ENCODE results near the gene XPO6. TPM values are rescaled to one million over a fixed set of nuclear protein-coding genes. Genes with fewer than 3 reads are reported as not detected.

The XPO6 gene
- total RNA-seq, 1 experiment from 2014 or later = 162 TPM

GRCh38 chr16:28151180-28151579 lies 60.6 kb downstream of the XPO6 start:
- Histone ChIP-seq H3K9ac (ENCODE audit: low read length) (no peak overlapping the region), H3K79me2 (ENCODE audit: insufficient read depth, low read length) (peaks cover 97% of the 10 kb centered on the region), H3K27ac (ENCODE audit: low read depth, low read length) (no peak overlapping the region), H3K36me3 (ENCODE audit: control insufficient read depth in 1 of 2, insufficient read depth in 2 of 2, low read length in 2 of 2) (peaks cover 35 to 79% of the 10 kb centered on the region in 2 experiments), H3K9me2 (ENCODE audit: insufficient read depth) (no peaks in the 10 kb centered on the region), H3K4me3 (replicated peaks in 1 of 2; ENCODE audit: low read depth in 1 of 2, low read length in 2 of 2) (no peak overlapping the region), H4K20me1 (ENCODE audit: insufficient read depth) (peaks cover 11% of the 10 kb centered on the region; the same call in 1 of the 2 replicates), H3K9me3 (ENCODE audit: control insufficient read depth in 1 of 2, insufficient read depth in 1 of 2, low read depth in 1 of 2, low read length in 2 of 2) (no peaks in the 10 kb centered on the region), H3K27me3 (ENCODE audit: insufficient read depth, low read length) (no peaks in the 10 kb centered on the region), H3K4me1 (ENCODE audit: control insufficient read depth in 1 of 2, insufficient read depth in 2 of 2, low read length in 2 of 2) (no peaks in the 10 kb centered on the region), H3K4me2 (ENCODE audit: low read length) (no peak overlapping the region), H2AFZ (ENCODE audit: low read depth, low read length, poor library complexity, severe bottlenecking) (no peak overlapping the region)
- TF ChIP-seq REST (IDR thresholded peaks at IDR 0.05; ENCODE audit: low read depth) (no peak), ZFX (IDR thresholded peaks at IDR 0.05) (no peak), EZH2 (IDR thresholded peaks at IDR 0.05) (no peak), ZNF274 (IDR thresholded peaks at IDR 0.05; ENCODE audit: low read depth, low read length) (no peak), YY1 (IDR thresholded peaks at IDR 0.05; ENCODE audit: extremely low read depth, insufficient replicate concordance, low read depth, low read length) (no peak), FOSL1 (IDR thresholded peaks at IDR 0.05; ENCODE audit: low read depth) (no peak), CTCF (IDR thresholded peaks at IDR 0.05 in 2 of 3, conservative IDR thresholded peaks at IDR 0.05 in 1 of 3; ENCODE audit: borderline replicate concordance in 1 of 3, insufficient read depth in 1 of 3, low read depth in 2 of 3, low read length in 2 of 3) (no peak), MAX (IDR thresholded peaks at IDR 0.05) (no peak), ELF1 (IDR thresholded peaks at IDR 0.05; ENCODE audit: borderline replicate concordance, low read depth) (no peak), CBX3 (IDR thresholded peaks at IDR 0.05; ENCODE audit: low read depth) (no peak), POLR2AphosphoS5 (IDR thresholded peaks at IDR 0.05; ENCODE audit: low read depth, low read length) (no peak), EGR1 (IDR thresholded peaks at IDR 0.05; ENCODE audit: low read depth) (no peak), CEBPB (IDR thresholded peaks at IDR 0.05; ENCODE audit: low read depth) (no peak), SP1 (IDR thresholded peaks at IDR 0.05; ENCODE audit: low read depth) (no peak), EZH2phosphoT487 (IDR thresholded peaks at IDR 0.05; ENCODE audit: borderline replicate concordance) (no peak), SRF (IDR thresholded peaks at IDR 0.05; ENCODE audit: low read depth) (no peak)
- intact Hi-C loops (cut with micrococcal nuclease) = no loop called here
- DNase-seq (ENCODE audit: low read depth, low spot score) (no peak), ATAC-seq (no peak)
- no TSS peak for BruUV-seq (replicated peaks)
- POLR2A ChIA-PET = no interaction called here
- CTCF ChIA-PET = no interaction called here
- RAD21 ChIA-PET (ENCODE audit: low non-redundant PET in 1 of 2, low total read pairs in 2 of 2, uncharacterized antibody in 2 of 2, unreplicated experiment in 2 of 2) = interaction anchor here in 1 of 2 experiments (0.6 kb wide), 1 partner anchor 854 kb away, joined by 3 read pairs; no protein-coding TSS in a partner anchor

Data from HCT116 (cell line).